ENCODE results near the gene DERA.

DNA sequence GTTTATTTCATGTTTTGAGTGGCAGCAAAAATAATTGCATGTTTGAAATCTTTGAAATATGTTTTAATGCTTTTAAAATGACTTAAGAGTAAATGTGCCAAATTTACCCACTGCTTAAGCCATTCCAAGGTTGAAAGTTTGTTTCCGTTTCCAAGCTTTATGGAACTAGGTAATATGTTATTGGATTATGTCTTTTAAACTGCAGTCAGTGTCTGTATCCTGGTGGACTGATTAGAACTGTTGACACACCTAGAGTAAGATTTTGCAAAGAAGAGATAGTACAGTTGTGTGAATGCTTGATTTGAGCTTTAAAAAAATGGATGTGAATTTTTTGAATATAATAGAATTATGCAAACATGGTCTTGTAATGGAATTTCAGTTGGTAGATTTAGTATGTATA is 135.1 kb downstream of the DERA start:
- TF ChIP-seq EWSR1 (IDR thresholded peaks at IDR 0.05; ENCODE audit: borderline replicate concordance, low read depth, partially characterized antibody) (no peak), XRCC5 (IDR thresholded peaks at IDR 0.05; ENCODE audit: low read depth, low read length) (no peak), CREM (IDR thresholded peaks at IDR 0.05; ENCODE audit: low read depth) (no peak), KDM1A (IDR thresholded peaks at IDR 0.05) (no peak)
- TF ChIP-seq, protein P1, sequence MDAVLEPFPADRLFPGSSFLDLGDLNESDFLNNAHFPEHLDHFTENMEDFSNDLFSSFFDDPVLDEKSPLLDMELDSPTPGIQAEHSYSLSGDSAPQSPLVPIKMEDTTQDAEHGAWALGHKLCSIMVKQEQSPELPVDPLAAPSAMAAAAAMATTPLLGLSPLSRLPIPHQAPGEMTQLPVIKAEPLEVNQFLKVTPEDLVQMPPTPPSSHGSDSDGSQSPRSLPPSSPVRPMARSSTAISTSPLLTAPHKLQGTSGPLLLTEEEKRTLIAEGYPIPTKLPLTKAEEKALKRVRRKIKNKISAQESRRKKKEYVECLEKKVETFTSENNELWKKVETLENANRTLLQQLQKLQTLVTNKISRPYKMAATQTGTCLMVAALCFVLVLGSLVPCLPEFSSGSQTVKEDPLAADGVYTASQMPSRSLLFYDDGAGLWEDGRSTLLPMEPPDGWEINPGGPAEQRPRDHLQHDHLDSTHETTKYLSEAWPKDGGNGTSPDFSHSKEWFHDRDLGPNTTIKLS (IDR thresholded peaks at IDR 0.05; ENCODE audit: borderline replicate concordance, low read depth) = no peak

Data from K562 (cell line).